Measurements from ENCODE around the gene ST14. TPM values are rescaled to one million over a fixed set of nuclear protein-coding genes. Genes with fewer than 3 reads are reported as not detected.

ST14 gene
- total RNA-seq, 1 experiment from 2014 or later: 298 TPM

GRCh38 chr11:130214861-130215530 is 55.4 kb downstream of the ST14 start:
- H3K4me1 ChIP-seq: 0 out of 2 replicates have a peak, but pooled peaks cover 9% of the 10 kb centered on the region
- no peaks in the 10 kb centered on the region for H3K9me3 ChIP-seq
- H3K27me3 Mint-ChIP-seq (ENCODE audit: insufficient read depth, unreplicated experiment): no peaks in the 10 kb centered on the region
- H3K4me1 Mint-ChIP-seq (ENCODE audit: low read depth, unreplicated experiment): peaks cover 9% of the 10 kb centered on the region
- CTCF ChIA-PET: no interaction called here
- H3K27me3 ChIP-seq (replicated peaks; ENCODE audit: control insufficient read depth, insufficient read depth, low read length): no peaks in the 10 kb centered on the region
- H3K36me3 ChIP-seq (ENCODE audit: control insufficient read depth, insufficient read depth, low read length): no peaks in the 10 kb centered on the region
- H3K27ac Mint-ChIP-seq (ENCODE audit: unreplicated experiment): no peak overlapping the region
- H3K4me3 ChIP-seq (ENCODE audit: low read depth, low read length): no peak overlapping the region
- H3K36me3 Mint-ChIP-seq (ENCODE audit: insufficient read depth, unreplicated experiment): peaks cover 64% of the 10 kb centered on the region
- POLR2A ChIA-PET: no interaction called here
- H3K4me3 Mint-ChIP-seq (ENCODE audit: unreplicated experiment): no peak overlapping the region
- intact Hi-C loops (cut with micrococcal nuclease; ENCODE audit: unreplicated experiment): loop anchor here (10.0 kb wide), 1 partner anchor 650 kb away; no protein-coding TSS in a partner anchor
- BruUV-seq (replicated peaks): no TSS peak
- TF ChIP-seq CTCF (IDR thresholded peaks at IDR 0.05; ENCODE audit: insufficient read depth in 1 of 2, low read depth in 1 of 2, low read length in 1 of 2, severe bottlenecking in 1 of 2, unreplicated experiment in 1 of 2): no peak
- H3K9me3 Mint-ChIP-seq (ENCODE audit: unreplicated experiment): no peaks in the 10 kb centered on the region
- no peak for DNase-seq

DNA sequence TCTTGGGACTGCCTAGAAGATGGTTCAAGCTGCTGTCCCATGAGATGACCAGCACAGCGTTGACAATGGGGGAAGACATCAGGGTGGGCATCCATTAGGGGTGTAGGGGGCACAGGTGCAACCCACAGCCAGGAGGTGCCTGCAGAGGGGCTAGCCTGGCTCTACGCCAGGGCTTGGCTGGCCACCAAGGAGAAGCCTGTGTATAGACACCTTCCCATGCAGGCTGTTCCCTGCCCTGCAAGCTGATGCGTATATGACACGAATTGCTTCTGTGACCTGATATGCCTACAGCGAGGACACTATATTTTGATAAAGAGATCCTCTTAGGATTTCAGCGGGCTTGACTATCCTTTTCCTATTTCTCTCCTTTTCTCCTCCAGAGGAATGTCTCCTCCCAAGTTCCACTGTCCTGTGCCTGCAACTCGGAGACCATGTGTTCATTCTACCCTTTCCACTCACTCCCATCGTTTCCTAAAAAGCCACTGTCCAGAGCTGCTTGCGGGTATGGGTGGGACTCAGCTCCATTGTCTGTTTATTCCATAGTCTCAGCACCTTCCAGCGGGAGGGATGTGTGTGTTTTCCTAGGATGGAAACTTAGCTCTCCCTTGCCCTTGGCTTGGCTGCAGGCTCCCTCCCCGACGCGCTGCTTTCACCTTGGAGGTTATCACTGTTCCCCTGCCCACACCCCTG is 56.1 kb downstream of the ST14 start:
- POLR2A ChIA-PET: interaction anchor here (0.6 kb wide), 1 partner anchor 213 kb away, joined by 14 read pairs; the partner anchor contains the start of gene PRDM10

More for the DNA sequence above, 56.1 kb downstream of the ST14 start:
- BruUV-seq (replicated peaks): no TSS peak
- intact Hi-C loops (cut with micrococcal nuclease; ENCODE audit: unreplicated experiment): loop anchor here (10.0 kb wide), 1 partner anchor 649 kb away; no protein-coding TSS in a partner anchor
- TF ChIP-seq CTCF (IDR thresholded peaks at IDR 0.05; ENCODE audit: insufficient read depth in 1 of 2, low read depth in 1 of 2, low read length in 1 of 2, severe bottlenecking in 1 of 2, unreplicated experiment in 1 of 2): no peak
- no peak for DNase-seq
- Mint-ChIP-seq H3K4me1 (ENCODE audit: low read depth, unreplicated experiment) (peaks cover 9% of the 10 kb centered on the region), H3K27me3 (ENCODE audit: insufficient read depth, unreplicated experiment) (no peaks in the 10 kb centered on the region), H3K4me3 (ENCODE audit: unreplicated experiment) (no peak overlapping the region), H3K9me3 (ENCODE audit: unreplicated experiment) (no peaks in the 10 kb centered on the region), H3K36me3 (ENCODE audit: insufficient read depth, unreplicated experiment) (peaks cover 60% of the 10 kb centered on the region), H3K27ac (ENCODE audit: unreplicated experiment) (no peak overlapping the region)
- Histone ChIP-seq H3K4me3 (ENCODE audit: low read depth, low read length) (no peak overlapping the region), H3K4me1 (peaks cover 9% of the 10 kb centered on the region; the same call in 1 of the 2 replicates), H3K27me3 (replicated peaks; ENCODE audit: control insufficient read depth, insufficient read depth, low read length) (no peaks in the 10 kb centered on the region), H3K36me3 (ENCODE audit: control insufficient read depth, insufficient read depth, low read length) (no peaks in the 10 kb centered on the region), H3K9me3 (no peaks in the 10 kb centered on the region)
- CTCF ChIA-PET: no interaction called here

Data from Caco-2 (cell line).